ENCODE data around the gene ANKRD30A.

DNA sequence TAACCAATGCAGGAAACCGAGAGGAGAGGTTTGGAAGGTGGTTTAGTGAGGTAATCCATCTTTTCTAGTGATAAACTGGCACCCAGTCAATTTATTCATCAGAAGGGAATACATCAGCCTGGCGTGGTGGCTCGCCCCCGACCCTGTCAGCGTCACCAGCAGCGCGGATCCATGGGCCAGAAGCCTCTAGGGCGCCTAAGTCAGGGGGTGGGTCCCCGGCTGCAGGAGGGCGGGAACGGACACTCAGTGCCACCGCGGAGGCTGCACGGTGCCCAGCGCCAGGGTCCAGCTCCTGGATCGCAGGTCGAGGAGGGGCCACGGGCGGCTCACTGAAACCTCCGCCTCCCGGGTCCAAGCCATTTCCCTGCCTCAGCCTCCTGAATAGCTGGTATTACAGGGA, 866 bp upstream of the ANKRD30A start:
- TF ChIP-seq MAX (IDR thresholded peaks at IDR 0.05) (no peak), TAF1 (conservative IDR thresholded peaks at IDR 0.05) (no peak), ATF3 (IDR thresholded peaks at IDR 0.05) (no peak), SP1 (IDR thresholded peaks at IDR 0.05) (no peak), YY1 (IDR thresholded peaks at IDR 0.05) (no peak), HNF4G (IDR thresholded peaks at IDR 0.05) (no peak)
- TF ChIP-seq, protein P1, sequence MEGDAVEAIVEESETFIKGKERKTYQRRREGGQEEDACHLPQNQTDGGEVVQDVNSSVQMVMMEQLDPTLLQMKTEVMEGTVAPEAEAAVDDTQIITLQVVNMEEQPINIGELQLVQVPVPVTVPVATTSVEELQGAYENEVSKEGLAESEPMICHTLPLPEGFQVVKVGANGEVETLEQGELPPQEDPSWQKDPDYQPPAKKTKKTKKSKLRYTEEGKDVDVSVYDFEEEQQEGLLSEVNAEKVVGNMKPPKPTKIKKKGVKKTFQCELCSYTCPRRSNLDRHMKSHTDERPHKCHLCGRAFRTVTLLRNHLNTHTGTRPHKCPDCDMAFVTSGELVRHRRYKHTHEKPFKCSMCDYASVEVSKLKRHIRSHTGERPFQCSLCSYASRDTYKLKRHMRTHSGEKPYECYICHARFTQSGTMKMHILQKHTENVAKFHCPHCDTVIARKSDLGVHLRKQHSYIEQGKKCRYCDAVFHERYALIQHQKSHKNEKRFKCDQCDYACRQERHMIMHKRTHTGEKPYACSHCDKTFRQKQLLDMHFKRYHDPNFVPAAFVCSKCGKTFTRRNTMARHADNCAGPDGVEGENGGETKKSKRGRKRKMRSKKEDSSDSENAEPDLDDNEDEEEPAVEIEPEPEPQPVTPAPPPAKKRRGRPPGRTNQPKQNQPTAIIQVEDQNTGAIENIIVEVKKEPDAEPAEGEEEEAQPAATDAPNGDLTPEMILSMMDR (IDR thresholded peaks at IDR 0.05; ENCODE audit: low read depth, low read length, missing input control) = no peak
- TF ChIP-seq, protein P2, sequence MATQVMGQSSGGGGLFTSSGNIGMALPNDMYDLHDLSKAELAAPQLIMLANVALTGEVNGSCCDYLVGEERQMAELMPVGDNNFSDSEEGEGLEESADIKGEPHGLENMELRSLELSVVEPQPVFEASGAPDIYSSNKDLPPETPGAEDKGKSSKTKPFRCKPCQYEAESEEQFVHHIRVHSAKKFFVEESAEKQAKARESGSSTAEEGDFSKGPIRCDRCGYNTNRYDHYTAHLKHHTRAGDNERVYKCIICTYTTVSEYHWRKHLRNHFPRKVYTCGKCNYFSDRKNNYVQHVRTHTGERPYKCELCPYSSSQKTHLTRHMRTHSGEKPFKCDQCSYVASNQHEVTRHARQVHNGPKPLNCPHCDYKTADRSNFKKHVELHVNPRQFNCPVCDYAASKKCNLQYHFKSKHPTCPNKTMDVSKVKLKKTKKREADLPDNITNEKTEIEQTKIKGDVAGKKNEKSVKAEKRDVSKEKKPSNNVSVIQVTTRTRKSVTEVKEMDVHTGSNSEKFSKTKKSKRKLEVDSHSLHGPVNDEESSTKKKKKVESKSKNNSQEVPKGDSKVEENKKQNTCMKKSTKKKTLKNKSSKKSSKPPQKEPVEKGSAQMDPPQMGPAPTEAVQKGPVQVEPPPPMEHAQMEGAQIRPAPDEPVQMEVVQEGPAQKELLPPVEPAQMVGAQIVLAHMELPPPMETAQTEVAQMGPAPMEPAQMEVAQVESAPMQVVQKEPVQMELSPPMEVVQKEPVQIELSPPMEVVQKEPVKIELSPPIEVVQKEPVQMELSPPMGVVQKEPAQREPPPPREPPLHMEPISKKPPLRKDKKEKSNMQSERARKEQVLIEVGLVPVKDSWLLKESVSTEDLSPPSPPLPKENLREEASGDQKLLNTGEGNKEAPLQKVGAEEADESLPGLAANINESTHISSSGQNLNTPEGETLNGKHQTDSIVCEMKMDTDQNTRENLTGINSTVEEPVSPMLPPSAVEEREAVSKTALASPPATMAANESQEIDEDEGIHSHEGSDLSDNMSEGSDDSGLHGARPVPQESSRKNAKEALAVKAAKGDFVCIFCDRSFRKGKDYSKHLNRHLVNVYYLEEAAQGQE (IDR thresholded peaks at IDR 0.05) = no peak

All from liver (tissue), 3 donors.